Lung (tissue), 12 donors: Measurements from ENCODE around the gene THOC7. TPM values are rescaled to one million over a fixed set of nuclear protein-coding genes. Genes with fewer than 3 reads are reported as not detected.

Experiments
- ATAC-seq: fragments of 200-7000 bp; cut with Tn5 transposase; one replicate; pipeline ENCODE4 v1.9.1; 2020; ENCODE audit warnings: moderate number of reproducible peaks; ENCODE audit not compliant: insufficient read depth, low FRiP score
- DNase-seq, 3 donors: peaks; one replicate each; pipeline ENCODE4 v3.0.0-alpha.2; 2013 to 2017
- H3K27ac ChIP-seq, 2 donors: one replicate each; pipeline ENCODE4 v1.5.1; 2013; ENCODE audit warnings: mild to moderate bottlenecking in 2 of 2, moderate library complexity in 2 of 2, control low read depth in 1 of 2, inconsistent platforms in 1 of 2, low read depth in 1 of 2, low read length in 1 of 2
- H3K27me3 ChIP-seq, 3 donors: one replicate each; pipeline ENCODE4 v1.5.1; 2013; ENCODE audit warnings: low read length in 2 of 3; ENCODE audit not compliant: control insufficient read depth in 3 of 3, insufficient read depth in 3 of 3
- H3K36me3 ChIP-seq, 4 donors: one replicate each; pipeline ENCODE4 v1.5.1; 2013; ENCODE audit warnings: low read length in 4 of 4, mild to moderate bottlenecking in 1 of 4, moderate library complexity in 1 of 4; ENCODE audit not compliant: control insufficient read depth in 4 of 4, insufficient read depth in 4 of 4
- H3K4me1 ChIP-seq, 5 donors: one replicate each; pipeline ENCODE4 v1.5.1; 2013; ENCODE audit warnings: low read length in 5 of 5, mild to moderate bottlenecking in 2 of 5, moderate library complexity in 1 of 5; ENCODE audit not compliant: control insufficient read depth in 5 of 5, insufficient read depth in 5 of 5
- H3K4me3 ChIP-seq: one replicate; pipeline ENCODE4 v1.5.1; 2013; ENCODE audit warnings: mild to moderate bottlenecking, control low read depth, moderate library complexity
- H3K9ac ChIP-seq, 2 donors: one replicate each; pipeline ENCODE4 v1.5.1; 2013; ENCODE audit warnings: low read length in 2 of 2, control low read depth in 1 of 2; ENCODE audit not compliant: insufficient read depth in 1 of 2
- H3K9me3 ChIP-seq, 4 donors: one replicate each; pipeline ENCODE4 v1.5.1; 2013; ENCODE audit warnings: low read length in 3 of 4, mild to moderate bottlenecking in 1 of 4, moderate library complexity in 1 of 4; ENCODE audit not compliant: control insufficient read depth in 4 of 4, insufficient read depth in 3 of 4
- CTCF ChIP-seq: IDR thresholded peaks from 2 replicates; pipeline ENCODE4 v1.5.1; 2012; ENCODE audit warnings: mild to moderate bottlenecking; ENCODE audit errors: control extremely low read depth, extremely low read depth
- WGBS, 2 donors: extraction: QIAGEN DNeasy Blood & Tissue Kit; methylation state at CpG; one replicate each; pipeline ENCODE4 v1.1.7; 2013; 5-methylcytosine and 5-hydroxymethylcytosine counted together
- polyA plus RNA-seq, 2 donors: library from polyadenylated mRNA; stranded (reverse); fragments of 200-250 nt; gene quantifications; one replicate each; pipeline ENCODE4 v1.2.1, GENCODE V29; 2013
- total RNA-seq, 2 donors: library from RNA; depleted of rRNA in 1 of 2; stranded (reverse); fragments of >200 nt in 1 of 2; gene quantifications; one replicate each; pipeline ENCODE4 v1.2.1, GENCODE V29; 2014 to 2021
- donor health status: control.
- donor health status: control.
- donor health status: Bipolar disorder and iron deficiency.
- donor health status: healthy.
- donor health status: DM: yes; HTN: yes; CAD: no.

The THOC7 gene
- total and polyA plus RNA-seq, 4 donors, result 38.1 to 124 (median 42.5) TPM

- Histone ChIP-seq H3K4me3 (no peak overlapping the region), H3K9me3 (no peaks in the 10 kb centered on the region), H3K9ac (no peak overlapping the region), H3K36me3 (peaks cover 0 to 9% (median 1%) of the 10 kb centered on the region in 4 donors), H3K27ac (no peak overlapping the region), H3K27me3 (no peaks in the 10 kb centered on the region), H3K4me1 (peaks cover 3 to 49% (median 19%) of the 10 kb centered on the region in 5 donors)
- WGBS, 2 donors, result 91 to 95% methylated on average over 4 of the region's 4 CpGs
- peak in 1 of 3 donors; percentile 8 for DNase-seq
- no peak for TF ChIP-seq CTCF
- ATAC-seq, result no peak
These were observed 46.4 kb upstream of the THOC7 start for GRCh38 chr3:63910001-63910400.

GRCh38 chr3:63909431-63909830, 45.8 kb upstream of the THOC7 start:
- Histone ChIP-seq H3K9me3 (no peaks in the 10 kb centered on the region), H3K9ac (no peak overlapping the region), H3K27me3 (no peaks in the 10 kb centered on the region), H3K4me1 (peaks cover 0 to 48% (median 19%) of the 10 kb centered on the region in 5 donors), H3K36me3 (peaks cover 0 to 12% (median 0%) of the 10 kb centered on the region in 4 donors), H3K27ac (no peak overlapping the region), H3K4me3 (no peak overlapping the region)
- 39 to 53% methylated on average over 2 of the region's 2 CpGs for WGBS, 2 donors
- DNase-seq, result peak in 2 of 3 donors; percentile 78 to 85
- no peak for TF ChIP-seq CTCF
- ATAC-seq, result no peak

GRCh38 chr3:63908776-63909175, 45.2 kb upstream of the THOC7 start:
- 94 to 95% methylated on average over 1 of the region's 1 CpG for WGBS, 2 donors

More at GRCh38 chr3:63908776-63909175, 45.2 kb upstream of the THOC7 start:
- H3K9me3 ChIP-seq, result no peaks in the 10 kb centered on the region
- no peak for TF ChIP-seq CTCF
- ATAC-seq, result no peak
- no peak overlapping the region for H3K9ac ChIP-seq
- no peak for DNase-seq
- no peak overlapping the region for H3K4me3 ChIP-seq
- peaks cover 0 to 12% (median 0%) of the 10 kb centered on the region in 4 donors for H3K36me3 ChIP-seq
- H3K27ac ChIP-seq, result no peak overlapping the region
- peaks cover 0 to 41% (median 15%) of the 10 kb centered on the region in 5 donors for H3K4me1 ChIP-seq
- H3K27me3 ChIP-seq, result no peaks in the 10 kb centered on the region
